Measurements from ENCODE around the gene C20orf144. TPM values are rescaled to one million over a fixed set of nuclear protein-coding genes. Genes with fewer than 3 reads are reported as not detected.

The C20orf144 gene
- total and polyA plus RNA-seq, 9 of the 15 experiments (the other 6 are each of a cell fraction or from before 2014, with no cell fraction given) = 0.04 to 0.23 (median 0.11) TPM; not detected in 2

GRCh38 chr20:33663161-33664084 lies 1.3 kb downstream of the C20orf144 start (continued):
- TF ChIP-seq, protein P1, sequence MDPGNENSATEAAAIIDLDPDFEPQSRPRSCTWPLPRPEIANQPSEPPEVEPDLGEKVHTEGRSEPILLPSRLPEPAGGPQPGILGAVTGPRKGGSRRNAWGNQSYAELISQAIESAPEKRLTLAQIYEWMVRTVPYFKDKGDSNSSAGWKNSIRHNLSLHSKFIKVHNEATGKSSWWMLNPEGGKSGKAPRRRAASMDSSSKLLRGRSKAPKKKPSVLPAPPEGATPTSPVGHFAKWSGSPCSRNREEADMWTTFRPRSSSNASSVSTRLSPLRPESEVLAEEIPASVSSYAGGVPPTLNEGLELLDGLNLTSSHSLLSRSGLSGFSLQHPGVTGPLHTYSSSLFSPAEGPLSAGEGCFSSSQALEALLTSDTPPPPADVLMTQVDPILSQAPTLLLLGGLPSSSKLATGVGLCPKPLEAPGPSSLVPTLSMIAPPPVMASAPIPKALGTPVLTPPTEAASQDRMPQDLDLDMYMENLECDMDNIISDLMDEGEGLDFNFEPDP (CRISPR knock-in tag; IDR thresholded peaks at IDR 0.05) = no peak
- no peak for TF ChIP-seq SPI1 (IDR thresholded peaks at IDR 0.05; ENCODE audit: borderline replicate concordance, low read depth, low read length)
- TF ChIP-seq, protein P2, sequence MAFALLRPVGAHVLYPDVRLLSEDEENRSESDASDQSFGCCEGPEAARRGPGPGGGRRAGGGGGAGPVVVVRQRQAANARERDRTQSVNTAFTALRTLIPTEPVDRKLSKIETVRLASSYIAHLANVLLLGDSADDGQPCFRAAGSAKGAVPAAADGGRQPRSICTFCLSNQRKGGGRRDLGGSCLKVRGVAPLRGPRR (CRISPR knock-in tag; IDR thresholded peaks at IDR 0.05) = no peak
- TF ChIP-seq BCL6 (CRISPR knock-in tag; IDR thresholded peaks at IDR 0.05) = no peak
- no peak for TF ChIP-seq E2F4 (CRISPR knock-in tag; IDR thresholded peaks at IDR 0.05; ENCODE audit: low read depth)
- no peak for TF ChIP-seq GABPB2 (CRISPR knock-in tag; conservative IDR thresholded peaks at IDR 0.05)
- TF ChIP-seq, protein P3, sequence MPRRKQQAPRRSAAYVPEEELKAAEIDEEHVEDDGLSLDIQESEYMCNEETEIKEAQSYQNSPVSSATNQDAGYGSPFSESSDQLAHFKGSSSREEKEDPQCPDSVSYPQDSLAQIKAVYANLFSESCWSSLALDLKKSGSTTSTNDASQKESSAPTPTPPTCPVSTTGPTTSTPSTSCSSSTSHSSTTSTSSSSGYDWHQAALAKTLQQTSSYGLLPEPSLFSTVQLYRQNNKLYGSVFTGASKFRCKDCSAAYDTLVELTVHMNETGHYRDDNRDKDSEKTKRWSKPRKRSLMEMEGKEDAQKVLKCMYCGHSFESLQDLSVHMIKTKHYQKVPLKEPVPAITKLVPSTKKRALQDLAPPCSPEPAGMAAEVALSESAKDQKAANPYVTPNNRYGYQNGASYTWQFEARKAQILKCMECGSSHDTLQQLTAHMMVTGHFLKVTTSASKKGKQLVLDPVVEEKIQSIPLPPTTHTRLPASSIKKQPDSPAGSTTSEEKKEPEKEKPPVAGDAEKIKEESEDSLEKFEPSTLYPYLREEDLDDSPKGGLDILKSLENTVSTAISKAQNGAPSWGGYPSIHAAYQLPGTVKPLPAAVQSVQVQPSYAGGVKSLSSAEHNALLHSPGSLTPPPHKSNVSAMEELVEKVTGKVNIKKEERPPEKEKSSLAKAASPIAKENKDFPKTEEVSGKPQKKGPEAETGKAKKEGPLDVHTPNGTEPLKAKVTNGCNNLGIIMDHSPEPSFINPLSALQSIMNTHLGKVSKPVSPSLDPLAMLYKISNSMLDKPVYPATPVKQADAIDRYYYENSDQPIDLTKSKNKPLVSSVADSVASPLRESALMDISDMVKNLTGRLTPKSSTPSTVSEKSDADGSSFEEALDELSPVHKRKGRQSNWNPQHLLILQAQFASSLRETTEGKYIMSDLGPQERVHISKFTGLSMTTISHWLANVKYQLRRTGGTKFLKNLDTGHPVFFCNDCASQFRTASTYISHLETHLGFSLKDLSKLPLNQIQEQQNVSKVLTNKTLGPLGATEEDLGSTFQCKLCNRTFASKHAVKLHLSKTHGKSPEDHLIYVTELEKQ (CRISPR knock-in tag; IDR thresholded peaks at IDR 0.05) = no peak
- TF ChIP-seq SMARCE1 (IDR thresholded peaks at IDR 0.05) = no peak
- TF ChIP-seq ETV1 (tag; conservative IDR thresholded peaks at IDR 0.05; ENCODE audit: low read depth) = peak; percentile 34
- TF ChIP-seq ETV5 (CRISPR knock-in tag; IDR thresholded peaks at IDR 0.05; ENCODE audit: low read depth) = peak; percentile 96
- TF ChIP-seq, protein P4, sequence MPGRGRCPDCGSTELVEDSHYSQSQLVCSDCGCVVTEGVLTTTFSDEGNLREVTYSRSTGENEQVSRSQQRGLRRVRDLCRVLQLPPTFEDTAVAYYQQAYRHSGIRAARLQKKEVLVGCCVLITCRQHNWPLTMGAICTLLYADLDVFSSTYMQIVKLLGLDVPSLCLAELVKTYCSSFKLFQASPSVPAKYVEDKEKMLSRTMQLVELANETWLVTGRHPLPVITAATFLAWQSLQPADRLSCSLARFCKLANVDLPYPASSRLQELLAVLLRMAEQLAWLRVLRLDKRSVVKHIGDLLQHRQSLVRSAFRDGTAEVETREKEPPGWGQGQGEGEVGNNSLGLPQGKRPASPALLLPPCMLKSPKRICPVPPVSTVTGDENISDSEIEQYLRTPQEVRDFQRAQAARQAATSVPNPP (IDR thresholded peaks at IDR 0.05; ENCODE audit: borderline replicate concordance, insufficient read depth, insufficient read length) = no peak
- TF ChIP-seq BRD4 (IDR thresholded peaks at IDR 0.05) = no peak
- no peak for TF ChIP-seq NFIX (CRISPR knock-in tag; IDR thresholded peaks at IDR 0.05; ENCODE audit: low read depth)
- no peak for TF ChIP-seq NCOA6 (IDR thresholded peaks at IDR 0.05)
- TF ChIP-seq, protein P5, sequence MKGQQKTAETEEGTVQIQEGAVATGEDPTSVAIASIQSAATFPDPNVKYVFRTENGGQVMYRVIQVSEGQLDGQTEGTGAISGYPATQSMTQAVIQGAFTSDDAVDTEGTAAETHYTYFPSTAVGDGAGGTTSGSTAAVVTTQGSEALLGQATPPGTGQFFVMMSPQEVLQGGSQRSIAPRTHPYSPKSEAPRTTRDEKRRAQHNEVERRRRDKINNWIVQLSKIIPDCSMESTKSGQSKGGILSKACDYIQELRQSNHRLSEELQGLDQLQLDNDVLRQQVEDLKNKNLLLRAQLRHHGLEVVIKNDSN (CRISPR knock-in tag; IDR thresholded peaks at IDR 0.05) = peak; percentile 8; the same call in 1 of the 2 replicates
- TF ChIP-seq, protein P6, sequence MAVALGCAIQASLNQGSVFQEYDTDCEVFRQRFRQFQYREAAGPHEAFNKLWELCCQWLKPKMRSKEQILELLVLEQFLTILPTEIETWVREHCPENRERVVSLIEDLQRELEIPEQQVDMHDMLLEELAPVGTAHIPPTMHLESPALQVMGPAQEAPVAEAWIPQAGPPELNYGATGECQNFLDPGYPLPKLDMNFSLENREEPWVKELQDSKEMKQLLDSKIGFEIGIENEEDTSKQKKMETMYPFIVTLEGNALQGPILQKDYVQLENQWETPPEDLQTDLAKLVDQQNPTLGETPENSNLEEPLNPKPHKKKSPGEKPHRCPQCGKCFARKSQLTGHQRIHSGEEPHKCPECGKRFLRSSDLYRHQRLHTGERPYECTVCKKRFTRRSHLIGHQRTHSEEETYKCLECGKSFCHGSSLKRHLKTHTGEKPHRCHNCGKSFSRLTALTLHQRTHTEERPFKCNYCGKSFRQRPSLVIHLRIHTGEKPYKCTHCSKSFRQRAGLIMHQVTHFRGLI (CRISPR knock-in tag; IDR thresholded peaks at IDR 0.05) = no peak

Data from K562 (cell line).